Effector memory CD8-positive, alpha-beta T cell (primary cell): ENCODE results near the gene RIN2.
A peak's percentile ranks its signal among the peaks of the same experiment; 100 is the strongest.

Experiments used
- ATAC-seq: fragments of 150-1000 bp; cut with Tn5 transposase; replicated peaks from 2 replicates; pipeline ENCODE4 v1.10.0; 2021; ENCODE audit warnings: mild to moderate bottlenecking, moderate library complexity
- DNase-seq, 3 experiments: peaks; one replicate each; pipeline ENCODE4 v3.0.0; 2021
- H3K27ac Mint-ChIP-seq, 2 donors: one replicate each; pipeline ENCODE4 v1.8.0; 2022; ENCODE audit warnings: mild to moderate bottlenecking in 2 of 2, mixed read lengths in 2 of 2, moderate library complexity in 2 of 2
- H3K27me3 Mint-ChIP-seq, 2 donors: one replicate each; pipeline ENCODE4 v1.8.0; 2022; ENCODE audit warnings: mixed read lengths in 2 of 2
- H3K36me3 Mint-ChIP-seq: one replicate; pipeline ENCODE4 v1.8.0; 2022; ENCODE audit warnings: mild to moderate bottlenecking, moderate library complexity, mixed read lengths; ENCODE audit not compliant: insufficient read depth
- H3K4me1 Mint-ChIP-seq, 2 donors: one replicate each; pipeline ENCODE4 v1.8.0; 2022; ENCODE audit warnings: low read depth in 2 of 2, mixed read lengths in 2 of 2
- H3K4me3 Mint-ChIP-seq, 2 donors: one replicate each; pipeline ENCODE4 v1.8.0; 2022; ENCODE audit warnings: mild to moderate bottlenecking in 2 of 2, mixed read lengths in 2 of 2, moderate library complexity in 2 of 2
- H3K9me3 Mint-ChIP-seq, 2 donors: one replicate each; pipeline ENCODE4 v1.8.0; 2022; ENCODE audit warnings: mixed read lengths in 2 of 2
- total RNA-seq, 9 experiments: gene quantifications; one replicate each; lab custom pipeline; 2026; lab: John Stamatoyannopoulos, UW

The RIN2 gene, protein sequence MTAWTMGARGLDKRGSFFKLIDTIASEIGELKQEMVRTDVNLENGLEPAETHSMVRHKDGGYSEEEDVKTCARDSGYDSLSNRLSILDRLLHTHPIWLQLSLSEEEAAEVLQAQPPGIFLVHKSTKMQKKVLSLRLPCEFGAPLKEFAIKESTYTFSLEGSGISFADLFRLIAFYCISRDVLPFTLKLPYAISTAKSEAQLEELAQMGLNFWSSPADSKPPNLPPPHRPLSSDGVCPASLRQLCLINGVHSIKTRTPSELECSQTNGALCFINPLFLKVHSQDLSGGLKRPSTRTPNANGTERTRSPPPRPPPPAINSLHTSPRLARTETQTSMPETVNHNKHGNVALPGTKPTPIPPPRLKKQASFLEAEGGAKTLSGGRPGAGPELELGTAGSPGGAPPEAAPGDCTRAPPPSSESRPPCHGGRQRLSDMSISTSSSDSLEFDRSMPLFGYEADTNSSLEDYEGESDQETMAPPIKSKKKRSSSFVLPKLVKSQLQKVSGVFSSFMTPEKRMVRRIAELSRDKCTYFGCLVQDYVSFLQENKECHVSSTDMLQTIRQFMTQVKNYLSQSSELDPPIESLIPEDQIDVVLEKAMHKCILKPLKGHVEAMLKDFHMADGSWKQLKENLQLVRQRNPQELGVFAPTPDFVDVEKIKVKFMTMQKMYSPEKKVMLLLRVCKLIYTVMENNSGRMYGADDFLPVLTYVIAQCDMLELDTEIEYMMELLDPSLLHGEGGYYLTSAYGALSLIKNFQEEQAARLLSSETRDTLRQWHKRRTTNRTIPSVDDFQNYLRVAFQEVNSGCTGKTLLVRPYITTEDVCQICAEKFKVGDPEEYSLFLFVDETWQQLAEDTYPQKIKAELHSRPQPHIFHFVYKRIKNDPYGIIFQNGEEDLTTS
- total RNA-seq = 0 to 0.12 (median 0) reads per million in 9 experiments

DNA sequence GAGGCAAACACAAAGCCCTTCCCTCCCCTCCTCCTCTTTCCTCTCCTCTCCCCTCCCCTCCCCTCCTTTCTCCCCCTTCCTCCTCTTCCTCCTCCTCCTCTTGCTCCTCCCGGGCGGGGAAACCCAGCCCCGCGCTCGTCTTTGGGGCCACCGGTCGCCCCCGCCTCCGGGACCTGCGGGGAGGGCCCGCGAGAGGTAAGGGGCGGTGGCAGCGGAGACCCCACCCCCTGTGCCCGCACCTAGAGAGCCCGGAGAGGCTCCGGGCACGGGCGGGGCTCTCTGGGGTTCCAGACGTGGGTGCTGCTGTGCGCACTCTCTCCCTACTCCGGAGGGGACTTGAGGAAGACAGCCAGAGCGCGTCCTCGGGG lies at the start of gene RIN2:
RIN2 (plus strand) TSS at position 126 of the 368 bp plus-strand sequence. CDS start 131,344 bp downstream, outside the sequence.
- peaks cover 0 to 9% of the 10 kb centered on the region in 2 donors for H3K9me3 Mint-ChIP-seq
- peak within 1 kb of the TSS in 1 of 2 donors; percentile 28 for H3K4me3 Mint-ChIP-seq
- peaks cover 29 to 56% of the 10 kb centered on the region in 2 donors for H3K27me3 Mint-ChIP-seq
- DNase-seq (no peak), ATAC-seq (no peak)
- H3K27ac Mint-ChIP-seq = no peak within 1 kb of the TSS
- H3K4me1 Mint-ChIP-seq = no peaks in the 10 kb centered on the region
- H3K36me3 Mint-ChIP-seq = no peaks in the 10 kb centered on the region

DNA sequence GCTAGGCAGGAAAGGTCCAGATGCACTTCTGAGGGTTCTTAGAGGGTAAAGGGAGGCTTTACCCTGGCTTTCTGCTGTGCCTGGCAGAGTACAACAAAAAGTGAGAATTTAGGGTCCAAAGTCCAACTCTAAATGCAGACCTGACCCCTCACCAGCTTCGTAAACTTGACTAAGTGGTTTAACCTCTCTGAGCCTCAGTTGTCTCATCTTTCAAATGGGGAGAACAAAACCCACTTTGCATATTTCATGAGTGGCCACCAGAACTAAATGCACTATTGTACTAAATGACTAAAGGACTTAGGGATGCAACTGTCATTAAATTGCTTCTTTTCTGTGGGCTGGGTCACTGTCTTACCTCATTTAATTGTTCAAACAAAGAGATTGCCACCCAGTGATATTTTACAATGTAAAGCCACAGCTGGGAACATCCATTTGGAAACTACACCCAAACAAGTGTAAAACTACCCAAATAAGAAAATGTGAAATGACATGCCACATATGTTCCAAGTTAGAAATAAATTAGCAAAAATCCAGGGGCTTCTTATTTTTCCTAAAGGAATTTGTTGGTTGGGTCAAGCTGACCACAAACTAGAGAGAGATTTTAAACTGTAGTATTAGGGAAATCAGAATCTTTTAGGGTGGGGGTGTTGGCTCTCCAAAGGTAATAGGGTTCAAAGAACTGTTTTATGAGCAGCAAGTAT lies 48.3 kb upstream of the RIN2 start:
- H3K27me3 Mint-ChIP-seq = no peaks in the 10 kb centered on the region
- ATAC-seq = no peak
- DNase-seq = no peak
- H3K9me3 Mint-ChIP-seq = no peaks in the 10 kb centered on the region
- no peak overlapping the region for H3K27ac Mint-ChIP-seq
- no peaks in the 10 kb centered on the region for H3K36me3 Mint-ChIP-seq
- H3K4me3 Mint-ChIP-seq = no peak overlapping the region
- H3K4me1 Mint-ChIP-seq = no peaks in the 10 kb centered on the region

DNA sequence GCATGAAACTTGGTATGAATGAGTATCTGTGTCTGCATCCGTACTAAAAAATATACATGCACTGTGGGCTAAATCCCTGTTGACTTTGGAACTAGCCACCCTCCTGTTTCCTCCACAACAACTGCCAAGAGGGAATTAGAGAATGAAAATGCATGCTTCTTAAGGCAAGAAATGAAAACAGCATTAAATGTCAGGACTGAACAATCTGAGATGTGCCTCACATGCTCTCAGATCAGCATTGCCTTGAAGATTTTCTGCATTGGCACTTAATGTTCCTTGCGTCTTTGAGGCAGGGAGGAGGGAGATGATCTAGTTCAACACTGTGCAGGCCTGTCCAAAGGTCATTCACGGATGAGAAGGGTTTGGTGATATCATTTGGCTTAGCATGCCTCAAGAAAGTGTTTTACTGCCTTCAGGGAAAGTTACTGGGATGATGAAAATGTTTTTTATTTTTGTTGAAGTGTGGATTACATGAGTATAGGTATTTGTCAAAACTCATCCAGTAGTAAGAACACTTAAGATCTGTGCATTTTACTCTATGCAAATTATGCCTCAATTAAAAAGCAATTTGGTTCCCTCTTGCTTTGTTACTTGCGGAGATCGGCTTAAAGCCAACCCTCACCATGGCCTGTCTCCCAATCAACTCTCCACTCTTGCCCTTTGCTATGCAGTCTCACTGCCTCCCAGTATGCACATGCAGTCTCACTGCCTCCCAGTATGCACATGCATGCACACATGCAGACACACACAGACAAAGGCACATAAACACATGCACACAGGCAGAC lies 47.5 kb upstream of the RIN2 start:
- Mint-ChIP-seq H3K36me3 (no peaks in the 10 kb centered on the region), H3K4me3 (no peak overlapping the region), H3K27me3 (no peaks in the 10 kb centered on the region), H3K9me3 (no peaks in the 10 kb centered on the region), H3K27ac (no peak overlapping the region), H3K4me1 (no peaks in the 10 kb centered on the region)
- no peak for ATAC-seq
- no peak for DNase-seq

DNA sequence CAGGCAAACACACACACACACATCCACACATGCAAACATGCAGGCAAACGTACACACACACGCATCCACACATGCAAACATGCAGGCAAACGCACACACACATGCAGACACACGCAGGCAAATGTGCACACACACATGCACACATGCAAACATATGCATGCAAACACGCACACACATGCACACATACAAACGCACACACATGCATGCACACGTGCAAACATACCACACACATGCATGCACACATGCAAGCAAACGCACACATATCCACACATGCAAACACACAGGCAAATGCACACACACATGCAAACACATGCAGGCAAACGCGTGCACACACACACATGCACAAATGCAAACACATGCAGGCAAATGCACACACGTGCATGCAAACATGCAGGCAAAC lies 46.9 kb upstream of the RIN2 start:
- no peaks in the 10 kb centered on the region for H3K27me3 Mint-ChIP-seq
- H3K9me3 Mint-ChIP-seq = no peaks in the 10 kb centered on the region
- H3K4me1 Mint-ChIP-seq = no peaks in the 10 kb centered on the region
- H3K36me3 Mint-ChIP-seq = no peaks in the 10 kb centered on the region
- DNase-seq (no peak), ATAC-seq (no peak)
- no peak overlapping the region for H3K4me3 Mint-ChIP-seq
- no peak overlapping the region for H3K27ac Mint-ChIP-seq

DNA sequence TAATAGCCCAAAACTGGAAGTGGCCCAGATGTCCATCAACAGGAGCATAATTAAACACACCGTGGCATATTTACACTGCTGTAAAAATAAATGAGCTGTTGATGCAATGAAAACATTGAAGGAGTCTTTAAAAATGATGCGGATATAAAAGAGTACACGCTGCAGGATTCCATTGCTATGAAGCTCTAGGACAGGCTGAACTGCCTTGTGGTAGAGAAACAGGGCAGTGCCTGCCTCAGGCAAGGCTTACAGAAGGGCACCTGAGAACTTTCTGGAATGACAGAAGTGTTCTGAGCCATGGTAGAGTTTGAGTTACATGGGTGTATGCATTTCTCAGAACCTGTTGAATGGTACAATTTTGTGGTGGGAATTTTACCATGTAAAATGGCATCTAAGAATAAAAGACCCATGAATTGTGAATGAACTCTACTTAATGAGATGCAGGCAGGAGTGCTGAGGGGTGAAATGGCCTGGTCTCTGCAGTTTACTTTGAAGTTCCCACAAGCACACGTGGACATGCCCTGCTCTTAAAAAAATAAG lies 45.3 kb upstream of the RIN2 start:
- no peak for DNase-seq
- H3K27ac Mint-ChIP-seq = no peak overlapping the region
- no peaks in the 10 kb centered on the region for H3K9me3 Mint-ChIP-seq
- H3K4me3 Mint-ChIP-seq = no peak overlapping the region
- no peaks in the 10 kb centered on the region for H3K36me3 Mint-ChIP-seq
- H3K4me1 Mint-ChIP-seq = no peaks in the 10 kb centered on the region
- H3K27me3 Mint-ChIP-seq = no peaks in the 10 kb centered on the region
- ATAC-seq = no peak

DNA sequence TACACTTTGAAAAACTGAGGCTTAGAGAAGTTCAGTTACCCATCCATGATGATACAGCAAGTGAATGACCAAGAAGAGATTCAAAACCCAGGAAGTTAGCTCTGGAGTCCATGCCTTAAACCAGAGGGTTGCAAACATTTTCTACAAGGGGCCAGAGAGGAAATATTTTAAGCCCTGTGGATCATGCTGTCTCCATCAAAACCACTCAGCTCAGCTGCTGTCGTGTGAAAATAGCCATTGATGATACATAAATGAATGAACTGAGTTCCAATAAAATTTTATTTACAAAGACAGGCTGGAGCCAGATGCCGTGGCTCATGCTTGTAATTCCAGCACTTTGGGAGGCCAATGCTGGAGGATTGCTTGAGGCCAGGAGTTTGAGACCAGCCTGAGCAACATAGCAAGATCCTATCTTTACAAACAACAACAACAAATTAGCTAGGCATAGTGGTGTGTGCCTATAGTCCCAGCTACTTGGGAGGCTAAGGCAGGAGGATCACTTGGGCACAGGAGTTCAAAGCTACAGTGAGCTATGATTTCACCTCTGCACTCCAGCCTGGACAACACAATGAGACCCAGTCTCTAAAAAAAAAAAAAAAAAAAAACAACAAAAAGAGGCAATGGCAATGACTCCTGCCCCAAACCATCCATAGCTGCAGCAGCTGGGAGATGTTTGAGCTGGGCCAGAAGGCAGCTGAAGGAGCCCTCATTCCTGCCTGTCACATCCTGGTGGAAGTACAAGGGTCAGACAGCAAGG lies 44.1 kb upstream of the RIN2 start:
- ATAC-seq (no peak), DNase-seq (no peak)
- no peak overlapping the region for H3K27ac Mint-ChIP-seq

DNA sequence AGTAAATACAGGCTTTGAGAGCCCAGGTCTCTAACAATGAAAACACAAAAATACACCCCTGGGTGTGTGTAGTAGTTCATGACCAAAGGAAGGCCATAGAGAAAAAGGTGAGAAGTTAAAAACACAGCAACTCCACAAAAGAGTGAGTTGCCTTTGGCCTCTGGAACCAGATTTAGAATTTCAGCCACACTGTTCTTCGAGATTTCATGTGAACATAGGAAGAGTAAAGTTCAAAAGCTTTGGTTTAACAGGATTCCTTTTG lies 43.5 kb upstream of the RIN2 start:
- Mint-ChIP-seq H3K36me3 (no peaks in the 10 kb centered on the region), H3K4me1 (no peaks in the 10 kb centered on the region), H3K27me3 (peaks cover 0 to 9% of the 10 kb centered on the region in 2 donors), H3K27ac (no peak overlapping the region), H3K4me3 (no peak overlapping the region), H3K9me3 (peaks cover 0 to 2% of the 10 kb centered on the region in 2 donors)
- ATAC-seq (no peak), DNase-seq (no peak)

More for the DNA sequence above, 44.1 kb upstream of the RIN2 start:
- Mint-ChIP-seq H3K27me3 (peaks cover 0 to 6% of the 10 kb centered on the region in 2 donors), H3K36me3 (no peaks in the 10 kb centered on the region), H3K4me1 (no peaks in the 10 kb centered on the region), H3K4me3 (no peak overlapping the region), H3K9me3 (peaks cover 0 to 2% of the 10 kb centered on the region in 2 donors)

DNA sequence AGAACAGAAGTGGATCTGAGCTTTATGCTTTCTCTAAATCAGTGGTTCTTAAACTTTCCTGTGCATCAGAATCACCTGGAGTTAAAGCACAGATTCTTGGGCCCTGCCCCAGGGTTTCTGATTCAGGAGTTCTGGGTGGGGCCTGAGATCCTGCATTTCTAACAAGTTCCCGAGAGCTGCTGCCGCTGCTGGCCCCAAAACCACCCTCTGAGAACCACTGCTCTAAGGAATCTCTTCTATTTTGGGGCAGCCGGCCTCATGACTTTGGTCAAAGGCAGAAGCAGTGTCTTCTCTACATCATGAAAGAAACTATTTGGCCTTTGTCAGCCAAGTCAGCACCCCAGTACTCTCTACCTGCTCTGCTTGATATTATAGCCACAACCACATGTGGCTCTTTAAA lies 42.1 kb upstream of the RIN2 start:
- ATAC-seq (no peak), DNase-seq (no peak)
- Mint-ChIP-seq H3K9me3 (peaks cover 0 to 2% of the 10 kb centered on the region in 2 donors), H3K27ac (no peak overlapping the region), H3K4me3 (no peak overlapping the region), H3K27me3 (peaks cover 0 to 9% of the 10 kb centered on the region in 2 donors), H3K36me3 (no peaks in the 10 kb centered on the region), H3K4me1 (no peaks in the 10 kb centered on the region)

DNA sequence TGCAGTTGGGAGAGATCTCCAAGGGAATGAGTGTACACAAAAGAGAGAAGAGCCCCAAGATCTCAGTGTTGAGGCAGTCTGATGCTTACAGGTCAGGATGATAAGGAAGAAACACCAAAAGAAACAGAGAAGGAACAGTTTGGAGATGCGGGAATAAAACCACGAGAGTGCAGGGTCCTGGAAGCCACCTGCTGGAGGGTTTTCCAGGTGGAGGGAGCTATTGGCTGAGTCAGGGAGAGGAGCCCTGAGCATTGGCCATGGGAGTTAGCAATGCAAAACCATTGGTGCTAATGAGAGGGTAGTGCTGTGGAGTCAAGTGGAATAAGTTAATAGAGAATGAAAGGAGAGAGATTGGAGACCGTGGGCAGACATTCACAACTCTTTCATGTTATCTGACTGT lies 39.2 kb upstream of the RIN2 start:
- peaks cover 0 to 2% of the 10 kb centered on the region in 2 donors for H3K9me3 Mint-ChIP-seq
- no peaks in the 10 kb centered on the region for H3K36me3 Mint-ChIP-seq
- DNase-seq (no peak), ATAC-seq (no peak)
- H3K4me1 Mint-ChIP-seq = no peaks in the 10 kb centered on the region
- H3K4me3 Mint-ChIP-seq = no peak overlapping the region
- peaks cover 0 to 9% of the 10 kb centered on the region in 2 donors for H3K27me3 Mint-ChIP-seq
- no peak overlapping the region for H3K27ac Mint-ChIP-seq

DNA sequence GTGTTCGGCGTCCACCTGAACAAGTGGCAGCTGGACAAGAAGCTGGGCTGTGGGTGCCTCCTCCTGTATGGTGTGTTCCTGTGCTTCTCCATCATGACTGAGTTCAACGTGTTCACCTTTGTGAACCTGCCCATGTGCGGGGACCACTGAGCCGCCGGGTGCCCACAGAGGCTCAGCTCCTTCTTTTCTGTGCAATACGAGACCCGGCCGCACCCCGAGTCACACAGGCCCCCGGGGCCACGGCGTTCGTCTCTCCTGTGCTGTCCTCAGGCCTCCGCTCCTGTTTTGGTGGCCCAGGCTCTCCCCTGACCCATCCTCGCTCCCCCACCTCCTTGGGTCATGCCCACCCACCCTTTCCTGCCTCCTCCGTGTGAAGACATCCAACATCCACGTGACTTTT lies 37.1 kb upstream of the RIN2 start:
- ATAC-seq (no peak), DNase-seq (no peak)
- no peaks in the 10 kb centered on the region for H3K36me3 Mint-ChIP-seq
- no peak overlapping the region for H3K4me3 Mint-ChIP-seq
- H3K27me3 Mint-ChIP-seq = peaks cover 0 to 9% of the 10 kb centered on the region in 2 donors
- peaks cover 0 to 2% of the 10 kb centered on the region in 2 donors for H3K9me3 Mint-ChIP-seq
- H3K27ac Mint-ChIP-seq = no peak overlapping the region
- no peaks in the 10 kb centered on the region for H3K4me1 Mint-ChIP-seq

DNA sequence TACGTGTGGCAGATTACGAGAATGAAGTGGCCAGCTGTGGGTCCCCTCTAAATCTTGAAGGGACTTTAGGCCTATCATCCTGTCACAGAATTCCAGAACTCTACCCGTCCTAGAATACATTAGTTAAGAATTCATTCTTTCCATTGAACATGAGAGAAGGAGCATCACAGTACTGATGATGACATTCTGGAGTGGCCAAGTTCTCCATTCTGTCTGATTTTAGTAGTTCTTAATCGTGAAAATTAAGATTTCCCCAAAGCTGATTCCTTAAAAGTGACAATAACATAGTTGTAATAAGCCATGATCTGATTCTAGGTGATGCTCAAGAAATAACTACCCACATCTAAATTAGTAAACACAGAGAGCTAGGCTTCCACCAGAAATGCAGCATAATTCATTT lies 35.0 kb upstream of the RIN2 start:
- Mint-ChIP-seq H3K36me3 (no peaks in the 10 kb centered on the region), H3K27me3 (peaks cover 0 to 9% of the 10 kb centered on the region in 2 donors), H3K4me3 (no peak overlapping the region), H3K4me1 (no peaks in the 10 kb centered on the region), H3K27ac (no peak overlapping the region), H3K9me3 (peaks cover 0 to 2% of the 10 kb centered on the region in 2 donors)
- no peak for DNase-seq
- ATAC-seq = no peak

DNA sequence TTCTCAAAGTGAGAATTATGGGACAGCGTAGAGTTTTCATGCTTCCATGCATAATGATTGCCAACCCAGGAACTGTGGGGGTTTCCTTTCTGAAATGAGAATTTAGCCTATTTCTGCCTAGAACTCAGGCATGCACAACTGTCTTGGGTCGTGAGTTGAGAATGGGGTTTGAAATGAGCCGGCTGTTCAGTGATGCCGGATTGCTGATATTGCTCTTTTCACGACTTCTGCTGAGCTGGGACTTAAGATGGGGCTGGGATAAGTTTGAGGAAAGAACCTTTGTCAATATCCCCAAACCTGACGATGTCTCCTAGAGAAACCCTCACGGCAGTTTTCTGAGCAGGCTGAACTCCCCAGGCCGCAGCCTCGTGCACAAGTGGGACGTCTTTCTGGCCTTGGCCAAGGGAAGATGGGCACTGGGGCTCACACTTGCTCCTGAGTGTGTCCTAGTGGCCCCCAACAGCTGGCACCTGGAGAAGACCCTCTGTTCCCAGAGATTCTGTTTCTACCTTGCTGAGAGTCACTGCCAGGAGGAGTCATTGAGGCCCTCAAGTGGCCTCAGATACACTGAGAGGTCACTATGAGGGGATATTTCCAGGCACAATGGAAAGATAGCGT lies 34.1 kb upstream of the RIN2 start:
- H3K36me3 Mint-ChIP-seq = no peaks in the 10 kb centered on the region
- DNase-seq = no peak
- ATAC-seq = no peak
- H3K4me1 Mint-ChIP-seq = no peaks in the 10 kb centered on the region
- peaks cover 0 to 4% of the 10 kb centered on the region in 2 donors for H3K27me3 Mint-ChIP-seq
- no peak overlapping the region for H3K4me3 Mint-ChIP-seq
- no peaks in the 10 kb centered on the region for H3K9me3 Mint-ChIP-seq
- no peak overlapping the region for H3K27ac Mint-ChIP-seq
